Activated naive CD8-positive, alpha-beta T cell (primary cell): ENCODE measurements around the gene CTDSPL.

Source experiments
- H3K27ac Mint-ChIP-seq: one replicate; pipeline ENCODE4 v1.8.0; 2021; ENCODE audit warnings: mixed read lengths
- H3K27me3 Mint-ChIP-seq: one replicate; pipeline ENCODE4 v1.8.0; 2021; ENCODE audit warnings: mixed read lengths
- H3K36me3 Mint-ChIP-seq: one replicate; pipeline ENCODE4 v1.8.0; 2021; ENCODE audit warnings: mixed read lengths
- H3K4me1 Mint-ChIP-seq: one replicate; pipeline ENCODE4 v1.8.0; 2021; ENCODE audit warnings: low read depth, mixed read lengths
- H3K4me3 Mint-ChIP-seq: one replicate; pipeline ENCODE4 v1.8.0; 2021; ENCODE audit warnings: mild to moderate bottlenecking, mixed read lengths
- H3K9me3 Mint-ChIP-seq: one replicate; pipeline ENCODE4 v1.8.0; 2021; ENCODE audit warnings: low read depth, mixed read lengths

The CTDSPL gene

DNA sequence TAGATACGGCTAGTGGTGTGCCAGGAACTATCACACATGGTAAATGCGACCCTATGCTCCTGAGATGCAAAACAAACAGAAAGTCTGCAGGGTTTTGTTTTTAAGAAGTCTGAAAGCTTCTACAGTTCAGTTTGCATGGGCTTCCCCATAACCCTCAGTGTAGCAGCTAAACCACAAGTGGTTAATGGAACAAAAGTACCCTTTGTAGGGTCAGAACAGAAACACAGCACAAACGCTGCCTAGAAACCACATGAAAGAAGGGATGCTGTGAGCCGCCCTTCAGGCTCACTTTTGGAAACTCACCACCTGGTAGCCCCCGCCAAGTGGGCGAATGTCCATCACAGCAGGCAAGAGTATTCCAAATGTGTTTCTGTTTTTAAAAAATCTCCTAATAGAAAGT is 46.2 kb downstream of the CTDSPL start:
- H3K4me3 Mint-ChIP-seq = no peak overlapping the region

DNA sequence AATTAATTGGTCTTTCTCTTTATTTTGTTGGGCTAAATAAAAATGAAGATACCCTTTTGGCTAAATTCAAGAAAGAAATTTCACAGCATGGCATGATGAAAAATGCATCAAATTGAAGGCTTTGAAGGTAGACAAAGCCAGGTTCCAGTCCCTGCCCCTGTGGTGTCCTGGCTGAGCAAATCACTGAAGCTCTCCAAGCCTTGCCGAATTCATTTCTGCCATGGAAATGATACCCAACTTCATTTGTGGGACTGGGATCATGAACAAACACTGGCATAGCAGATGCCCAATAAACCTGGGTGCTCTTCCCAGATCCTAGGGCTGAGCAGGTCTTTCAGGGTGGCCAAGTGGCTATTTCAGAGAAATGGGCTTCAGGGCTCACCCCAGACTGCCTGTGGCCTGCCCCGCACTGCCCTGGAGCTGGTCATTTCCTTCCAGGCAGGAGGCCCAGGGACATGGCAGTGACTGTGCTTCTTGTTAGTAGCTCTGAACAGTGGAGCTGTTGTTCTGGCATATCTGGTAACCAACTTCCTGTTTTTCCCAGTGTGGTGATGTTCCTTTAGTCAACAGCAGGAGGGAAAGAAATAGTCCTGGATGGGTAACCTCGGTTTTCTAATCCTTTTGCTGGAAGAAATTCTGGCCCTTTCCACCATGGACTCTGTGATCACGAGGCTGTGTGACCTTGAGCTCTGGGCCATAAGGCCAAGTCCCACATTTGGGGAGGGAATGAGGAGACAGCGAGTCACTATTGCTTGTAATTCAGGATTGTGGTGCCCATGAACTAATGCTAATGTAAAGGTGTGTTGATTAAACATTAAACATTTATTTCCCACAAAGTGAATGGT is 47.6 kb downstream of the CTDSPL start:
- Mint-ChIP-seq H3K27ac (no peak overlapping the region), H3K4me3 (no peak overlapping the region), H3K27me3 (peaks cover 1% of the 10 kb centered on the region), H3K9me3 (peaks cover 1% of the 10 kb centered on the region), H3K36me3 (no peaks in the 10 kb centered on the region), H3K4me1 (peaks cover 32% of the 10 kb centered on the region)

More for the DNA sequence above, 46.2 kb downstream of the CTDSPL start:
- Mint-ChIP-seq H3K4me1 (peaks cover 32% of the 10 kb centered on the region), H3K9me3 (no peaks in the 10 kb centered on the region), H3K36me3 (no peaks in the 10 kb centered on the region), H3K27ac (peak overlapping the region; percentile 22), H3K27me3 (no peaks in the 10 kb centered on the region)

DNA sequence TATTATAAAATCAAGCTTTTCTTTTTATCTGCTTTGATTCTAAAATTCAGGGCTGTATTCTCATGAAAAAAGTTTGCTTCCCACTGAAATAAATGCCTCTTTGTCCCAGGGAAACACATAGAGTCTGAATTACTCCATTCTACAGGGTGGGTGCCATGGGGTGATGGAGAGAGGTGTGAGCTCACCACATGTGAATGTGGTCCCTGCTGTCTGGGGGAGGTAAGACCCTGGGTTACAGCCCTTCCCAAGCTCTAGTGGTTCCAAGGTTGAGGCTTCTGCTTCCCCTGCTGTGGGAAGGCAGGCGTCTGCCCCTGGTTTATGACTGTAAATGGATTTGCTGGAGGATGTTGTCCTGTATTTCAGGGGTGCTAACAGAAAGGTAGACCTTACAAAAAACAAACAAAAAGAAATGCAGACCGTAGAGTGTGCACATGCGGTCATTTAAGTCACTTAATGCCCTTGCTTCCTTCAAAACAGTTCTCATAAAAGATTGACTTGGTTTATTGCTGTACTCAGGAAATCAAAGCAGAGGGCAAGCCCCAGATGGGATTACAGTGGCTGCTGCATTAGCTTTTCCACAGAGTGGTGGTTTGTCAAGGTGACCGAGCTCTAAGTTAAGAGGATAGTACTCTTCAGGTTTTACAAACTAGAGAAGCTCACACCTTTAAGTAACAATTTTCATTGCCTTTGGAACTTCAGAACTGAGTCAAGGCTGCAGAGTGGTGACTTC is 49.2 kb downstream of the CTDSPL start:
- H3K4me1 Mint-ChIP-seq = peaks cover 28% of the 10 kb centered on the region
- H3K27me3 Mint-ChIP-seq = peaks cover 1% of the 10 kb centered on the region
- H3K27ac Mint-ChIP-seq = no peak overlapping the region
- H3K4me3 Mint-ChIP-seq = no peak overlapping the region
- peaks cover 4% of the 10 kb centered on the region for H3K36me3 Mint-ChIP-seq
- peaks cover 5% of the 10 kb centered on the region for H3K9me3 Mint-ChIP-seq

DNA sequence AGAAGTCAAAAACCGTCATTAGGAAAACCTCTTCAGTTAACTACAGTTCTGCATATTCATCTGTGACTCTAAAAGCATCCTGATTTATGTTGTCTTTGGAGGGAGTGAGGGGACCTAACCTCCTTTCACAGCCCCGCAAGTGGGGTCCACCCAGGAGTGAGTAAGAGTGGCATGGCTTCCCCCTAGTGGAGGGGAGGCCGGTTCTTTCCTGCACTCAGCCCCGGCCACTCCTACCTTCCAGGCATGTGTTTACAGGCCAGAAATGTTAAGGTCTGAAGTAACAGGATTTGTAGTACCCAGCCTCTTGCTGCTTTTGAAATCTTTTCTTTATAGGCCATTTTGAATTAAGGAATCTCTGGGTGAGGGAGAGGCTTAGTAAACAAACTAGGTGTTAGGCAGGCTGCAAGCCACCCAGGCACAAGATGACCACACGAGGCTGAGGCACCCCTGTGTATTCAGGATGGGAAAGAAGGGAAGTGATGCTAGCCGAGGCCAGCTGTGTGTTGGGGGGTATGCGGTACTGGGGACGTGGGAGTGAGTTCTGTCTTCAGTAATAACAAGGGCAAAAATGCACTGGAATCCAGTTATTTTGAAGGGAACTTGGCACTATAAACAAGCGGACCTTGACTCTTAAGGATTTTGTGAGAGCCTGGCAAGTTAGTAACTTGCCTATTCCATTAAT is 50.5 kb downstream of the CTDSPL start:
- Mint-ChIP-seq H3K36me3 (peaks cover 4% of the 10 kb centered on the region), H3K4me1 (peaks cover 15% of the 10 kb centered on the region), H3K9me3 (peaks cover 5% of the 10 kb centered on the region), H3K27ac (no peak overlapping the region), H3K27me3 (peaks cover 1% of the 10 kb centered on the region), H3K4me3 (no peak overlapping the region)

DNA sequence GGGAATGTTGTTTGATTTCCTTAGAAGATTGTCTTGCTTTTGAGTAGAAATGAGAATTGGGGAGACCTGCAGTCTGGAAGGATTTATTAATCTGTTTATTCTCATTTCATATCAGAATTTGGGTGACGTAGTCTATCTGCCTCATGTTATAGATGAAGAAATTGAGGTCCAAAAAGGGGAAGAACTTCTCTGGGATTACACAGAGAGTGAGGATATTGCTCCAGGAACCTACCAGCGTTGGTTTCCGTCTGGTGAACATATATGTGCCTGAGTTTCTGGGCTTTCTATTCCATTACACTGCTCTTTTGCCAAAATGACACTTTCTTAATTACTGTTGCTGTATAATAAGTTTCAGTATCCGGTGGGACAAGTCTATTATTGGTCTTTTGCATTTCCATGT is 51.8 kb downstream of the CTDSPL start:
- Mint-ChIP-seq H3K36me3 (peaks cover 4% of the 10 kb centered on the region), H3K27me3 (peaks cover 1% of the 10 kb centered on the region), H3K9me3 (peaks cover 5% of the 10 kb centered on the region), H3K27ac (no peak overlapping the region), H3K4me3 (no peak overlapping the region), H3K4me1 (peaks cover 1% of the 10 kb centered on the region)

DNA sequence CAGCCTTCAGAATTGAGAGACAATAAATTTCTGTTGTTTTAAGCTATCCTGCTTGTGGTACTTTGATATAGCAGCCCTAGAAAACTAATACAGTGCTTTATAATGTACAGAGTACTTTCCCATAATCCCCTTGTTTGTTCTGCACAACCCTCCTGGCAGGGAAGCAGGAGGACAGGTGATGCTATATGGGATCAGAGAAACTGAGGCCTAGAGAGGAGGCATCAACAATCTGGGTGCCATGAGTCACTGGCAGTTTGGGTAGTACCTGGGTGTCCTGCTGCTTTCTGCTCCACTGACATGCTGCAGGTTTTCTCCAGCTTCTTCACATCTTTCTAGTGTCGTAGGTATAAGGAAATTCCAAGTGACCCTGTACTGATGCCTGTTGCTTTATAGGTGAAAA is 55.0 kb downstream of the CTDSPL start:
- Mint-ChIP-seq H3K27me3 (peaks cover 1% of the 10 kb centered on the region), H3K36me3 (peaks cover 4% of the 10 kb centered on the region), H3K4me1 (no peaks in the 10 kb centered on the region), H3K27ac (no peak overlapping the region), H3K4me3 (no peak overlapping the region), H3K9me3 (peaks cover 5% of the 10 kb centered on the region)

DNA sequence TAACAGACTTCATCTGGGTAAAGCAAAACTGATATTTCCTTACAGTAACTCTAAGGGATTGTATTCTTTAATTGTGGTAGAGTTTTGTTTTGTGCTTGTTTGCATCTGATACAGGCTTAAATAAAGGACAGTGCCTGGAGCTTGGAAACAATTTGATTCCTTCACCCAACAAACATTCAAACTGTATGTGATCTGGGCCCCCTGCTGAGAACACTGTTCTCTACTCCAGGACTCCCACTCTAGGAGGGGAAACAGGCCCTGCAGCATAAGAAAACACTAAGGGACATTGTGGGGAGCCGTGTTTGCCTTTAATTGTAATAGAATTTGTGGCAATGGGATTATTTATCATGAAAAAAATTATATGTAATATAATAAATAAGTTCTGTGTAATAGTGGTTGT is 56.9 kb downstream of the CTDSPL start:
- peaks cover 8% of the 10 kb centered on the region for H3K4me1 Mint-ChIP-seq
- no peak overlapping the region for H3K27ac Mint-ChIP-seq
- peaks cover 1% of the 10 kb centered on the region for H3K27me3 Mint-ChIP-seq
- H3K9me3 Mint-ChIP-seq = peaks cover 5% of the 10 kb centered on the region
- no peak overlapping the region for H3K4me3 Mint-ChIP-seq
- peaks cover 4% of the 10 kb centered on the region for H3K36me3 Mint-ChIP-seq

DNA sequence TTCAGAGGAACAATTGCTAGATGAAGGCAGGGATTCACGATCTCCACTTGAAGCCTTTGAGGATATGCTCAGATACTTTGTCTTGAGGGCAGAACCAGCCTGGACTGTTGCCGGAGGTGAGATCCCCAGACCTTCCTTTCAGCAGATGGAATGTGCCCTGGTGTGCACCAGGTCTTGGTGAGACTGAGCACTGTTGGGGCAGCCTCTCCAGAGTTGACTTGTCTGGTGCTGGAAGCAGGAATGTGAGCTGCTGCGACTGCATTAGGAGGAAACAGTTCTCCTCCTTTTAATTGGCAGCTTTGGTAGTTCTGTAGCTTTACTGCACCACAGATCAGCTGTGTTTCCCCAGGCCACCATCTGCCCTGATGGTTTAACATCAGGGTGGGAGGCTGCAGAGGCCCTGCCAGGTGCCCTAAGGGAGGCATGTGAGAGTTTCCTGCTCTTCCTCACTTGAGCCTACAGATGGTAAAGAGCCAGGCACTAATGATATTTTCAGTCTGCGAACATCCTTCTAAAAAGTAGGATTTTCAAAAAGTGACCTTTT is 58.5 kb downstream of the CTDSPL start:
- H3K4me3 Mint-ChIP-seq = no peak overlapping the region
- no peaks in the 10 kb centered on the region for H3K27me3 Mint-ChIP-seq
- peaks cover 2% of the 10 kb centered on the region for H3K36me3 Mint-ChIP-seq

DNA sequence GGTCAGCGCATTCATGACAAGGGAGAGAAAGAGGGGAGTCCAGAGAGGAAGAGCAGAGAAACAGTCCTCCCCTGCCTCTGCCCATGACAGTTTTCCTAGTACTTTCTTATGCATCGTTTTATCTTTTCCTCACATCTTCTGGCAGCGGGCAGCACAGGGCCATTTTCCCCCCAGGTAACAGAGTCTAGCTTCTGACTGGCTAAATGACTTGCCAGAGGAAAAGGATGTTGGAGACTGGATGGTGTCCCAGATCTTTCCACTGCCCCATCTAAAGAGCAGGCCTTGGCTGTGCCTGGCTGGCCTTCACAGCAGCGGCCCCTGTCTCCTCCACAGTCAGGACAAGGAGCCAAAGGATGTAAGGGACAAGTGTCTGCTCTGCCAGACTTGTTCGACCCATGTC is 59.3 kb downstream of the CTDSPL start:
- no peak overlapping the region for H3K27ac Mint-ChIP-seq
- H3K4me3 Mint-ChIP-seq = no peak overlapping the region
- H3K36me3 Mint-ChIP-seq = no peaks in the 10 kb centered on the region
- H3K9me3 Mint-ChIP-seq = no peaks in the 10 kb centered on the region
- peaks cover 8% of the 10 kb centered on the region for H3K4me1 Mint-ChIP-seq
- no peaks in the 10 kb centered on the region for H3K27me3 Mint-ChIP-seq

More for the DNA sequence above, 58.5 kb downstream of the CTDSPL start:
- no peaks in the 10 kb centered on the region for H3K9me3 Mint-ChIP-seq
- H3K27ac Mint-ChIP-seq = no peak overlapping the region
- H3K4me1 Mint-ChIP-seq = peaks cover 8% of the 10 kb centered on the region

DNA sequence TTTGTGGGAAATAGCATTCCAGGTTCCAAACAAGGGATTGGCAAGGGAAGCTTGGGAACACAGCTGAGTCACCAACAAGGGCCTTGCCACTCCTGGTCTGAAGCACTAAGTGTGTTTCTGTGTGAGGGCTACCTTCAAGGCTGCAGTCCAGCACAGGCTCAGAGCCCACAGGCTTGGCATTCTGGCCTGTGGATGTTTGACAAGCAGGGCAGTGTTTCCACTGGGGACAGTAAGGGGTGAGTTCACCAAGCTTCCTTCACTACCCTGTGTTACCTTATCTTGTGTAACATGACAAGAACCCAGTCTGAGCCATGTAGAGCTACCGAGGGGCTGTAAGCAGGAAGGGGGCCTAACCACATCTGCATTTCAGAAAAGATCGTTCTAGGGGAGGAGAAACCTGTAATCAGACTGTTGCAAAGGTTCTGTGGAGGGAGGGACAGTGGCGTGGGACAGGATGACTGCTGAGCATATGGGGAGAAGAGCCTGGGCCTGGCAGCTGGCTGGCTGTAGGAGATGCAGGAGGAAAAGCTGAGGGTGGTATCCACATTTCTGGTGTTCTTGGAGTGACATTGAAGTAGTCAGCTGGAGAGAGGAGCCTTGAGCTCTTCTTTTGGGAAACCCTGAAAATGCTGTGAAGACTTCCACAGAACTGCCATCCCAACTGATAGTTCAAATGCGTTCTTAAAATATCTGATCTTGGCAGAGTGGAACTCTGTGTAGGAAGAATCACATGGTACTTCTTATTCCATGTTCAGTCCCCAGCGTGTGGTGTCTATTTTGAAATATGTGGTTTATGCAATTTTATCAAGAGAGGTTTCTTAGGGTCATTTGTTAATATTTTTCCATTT is 61.3 kb downstream of the CTDSPL start:
- H3K27me3 Mint-ChIP-seq = no peaks in the 10 kb centered on the region
- H3K4me1 Mint-ChIP-seq = peaks cover 8% of the 10 kb centered on the region
- no peak overlapping the region for H3K4me3 Mint-ChIP-seq
- H3K9me3 Mint-ChIP-seq = no peaks in the 10 kb centered on the region
- H3K36me3 Mint-ChIP-seq = no peaks in the 10 kb centered on the region
- H3K27ac Mint-ChIP-seq = no peak overlapping the region

DNA sequence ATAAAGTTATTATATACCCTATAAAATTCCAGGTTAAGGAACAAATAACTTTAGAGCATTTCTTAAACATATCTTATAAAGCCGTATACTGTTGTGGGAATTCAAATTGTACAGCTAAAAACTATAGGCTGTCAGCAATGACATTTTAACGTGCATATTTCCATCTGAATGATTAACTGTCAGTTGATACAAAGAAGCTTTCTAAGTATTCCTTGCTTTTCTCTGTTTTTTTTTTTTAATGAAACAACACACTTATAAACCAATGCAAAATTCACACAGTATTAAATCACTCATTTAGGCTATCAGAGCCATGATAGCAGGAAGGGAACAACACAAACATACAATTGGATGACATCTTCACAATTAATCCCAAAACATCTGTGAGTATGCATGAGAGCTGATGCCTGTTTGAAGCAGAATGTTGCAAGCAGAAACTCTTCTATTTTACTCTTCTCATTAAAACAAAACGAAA is 61.9 kb downstream of the CTDSPL start:
- no peaks in the 10 kb centered on the region for H3K9me3 Mint-ChIP-seq
- no peaks in the 10 kb centered on the region for H3K27me3 Mint-ChIP-seq
- no peaks in the 10 kb centered on the region for H3K36me3 Mint-ChIP-seq
- H3K4me3 Mint-ChIP-seq = no peak overlapping the region
- no peak overlapping the region for H3K27ac Mint-ChIP-seq
- H3K4me1 Mint-ChIP-seq = peaks cover 8% of the 10 kb centered on the region

DNA sequence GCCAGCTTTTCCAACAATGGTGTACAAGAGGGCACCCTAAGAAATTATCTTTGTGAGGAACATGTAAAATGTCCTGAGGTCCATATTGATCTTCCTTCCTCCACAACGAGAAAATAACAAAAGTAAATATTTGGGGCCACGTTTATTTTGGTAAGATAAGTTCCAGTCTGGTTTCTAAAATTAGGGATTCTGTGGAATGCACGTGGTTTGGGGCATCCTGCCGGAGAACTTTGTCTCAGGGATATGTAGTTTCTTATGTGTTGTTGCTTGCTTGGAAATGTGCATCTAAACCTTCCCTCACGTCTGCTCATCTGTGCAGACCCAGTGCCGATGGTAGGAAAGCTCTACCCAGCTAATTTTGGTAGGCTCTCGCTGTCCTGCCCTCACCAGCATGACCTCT is 62.8 kb downstream of the CTDSPL start:
- Mint-ChIP-seq H3K4me1 (peaks cover 8% of the 10 kb centered on the region), H3K4me3 (no peak overlapping the region), H3K36me3 (peaks cover 2% of the 10 kb centered on the region), H3K27me3 (no peaks in the 10 kb centered on the region), H3K27ac (no peak overlapping the region), H3K9me3 (peaks cover 3% of the 10 kb centered on the region)

DNA sequence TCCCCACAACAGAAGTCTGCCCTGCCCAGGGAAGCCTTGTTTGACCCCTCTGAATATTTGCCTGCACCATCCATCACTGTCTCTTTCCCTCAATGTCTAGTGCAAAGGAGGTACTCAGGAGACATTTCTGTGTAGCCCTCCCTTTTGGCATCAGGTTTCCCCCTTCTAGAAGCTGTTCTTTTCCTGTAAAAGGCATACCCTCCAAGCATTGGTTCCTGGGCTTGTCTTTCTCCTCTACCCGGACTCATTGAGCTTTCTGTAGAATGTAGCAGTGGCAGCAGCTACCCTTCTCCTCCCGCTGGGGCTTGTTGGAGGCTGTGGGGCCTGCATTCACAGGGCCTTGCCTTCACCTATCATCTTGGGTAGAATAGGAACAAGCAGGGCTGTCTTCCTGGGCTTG is 63.5 kb downstream of the CTDSPL start:
- Mint-ChIP-seq H3K36me3 (peaks cover 2% of the 10 kb centered on the region), H3K27me3 (no peaks in the 10 kb centered on the region), H3K4me3 (no peak overlapping the region), H3K9me3 (peaks cover 4% of the 10 kb centered on the region), H3K4me1 (peaks cover 8% of the 10 kb centered on the region), H3K27ac (no peak overlapping the region)

DNA sequence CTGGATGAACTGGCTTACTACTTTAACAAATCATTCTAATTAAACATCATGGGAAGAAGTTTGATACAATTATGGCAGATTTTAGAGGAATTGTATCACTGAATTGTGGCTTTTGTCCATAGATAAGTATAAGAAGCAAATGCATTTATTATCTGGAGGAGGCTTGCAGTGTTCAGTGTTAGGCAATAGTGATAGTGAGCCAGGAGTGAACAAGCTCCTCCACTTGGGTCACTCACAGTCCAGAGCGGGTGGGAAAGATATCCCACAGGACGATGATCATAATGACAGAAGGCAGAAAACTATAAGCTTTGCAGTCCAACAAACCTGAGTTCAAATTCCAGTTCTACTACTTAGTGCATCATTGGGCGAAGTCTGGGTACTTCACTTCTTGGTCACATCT is 64.9 kb downstream of the CTDSPL start:
- Mint-ChIP-seq H3K36me3 (peaks cover 2% of the 10 kb centered on the region), H3K9me3 (peaks cover 4% of the 10 kb centered on the region), H3K27me3 (no peaks in the 10 kb centered on the region), H3K27ac (no peak overlapping the region), H3K4me3 (no peak overlapping the region), H3K4me1 (peaks cover 8% of the 10 kb centered on the region)
